Thoracic aorta (tissue), 2 donors: ENCODE data around the gene PKNOX2. TPM values are rescaled to one million over a fixed set of nuclear protein-coding genes. Genes with fewer than 3 reads are reported as not detected.
A peak's percentile ranks its signal among the peaks of the same experiment; 100 is the strongest.

Experiments used
- ATAC-seq: fragments of 150-250 bp; one replicate; pipeline ENCODE4 v1.8.0; 2017; ENCODE audit warnings: low read depth; ENCODE audit not compliant: insufficient number of reproducible peaks, low FRiP score
- DNase-seq: peaks from one replicate; pipeline ENCODE4 v3.0.0-alpha.2; 2020; ENCODE audit warnings: low spot score
- H3K27ac ChIP-seq, 2 donors: fragments of 200-600 bp; sonication (generic); 1 replicate in 1 of 2; 2 replicates in 1 of 2; pipeline ENCODE4 v1.5.1; 2016; ENCODE audit warnings: mild to moderate bottlenecking in 2 of 2, moderate library complexity in 2 of 2
- H3K27me3 ChIP-seq: fragments of 200-600 bp; sonication (generic); replicated peaks from 2 replicates; pipeline ENCODE4 v1.6.0; 2016; ENCODE audit warnings: mild to moderate bottlenecking; ENCODE audit not compliant: insufficient read depth
- H3K36me3 ChIP-seq: fragments of 200-600 bp; sonication (generic); one replicate; pipeline ENCODE4 v1.5.1; 2016
- H3K4me1 ChIP-seq, 2 donors: fragments of 200-600 bp; sonication (generic); 1 replicate in 1 of 2; 2 replicates in 1 of 2; pipeline versions ENCODE4 v1.5.1 to v1.6.0; 2016; ENCODE audit warnings: low read depth in 2 of 2, mild to moderate bottlenecking in 1 of 2; ENCODE audit not compliant: control insufficient read depth in 1 of 2
- H3K4me3 ChIP-seq: fragments of 200-600 bp; sonication (generic); 2 replicates; pipeline ENCODE4 v1.5.1; 2016; ENCODE audit warnings: mild to moderate bottlenecking
- H3K9me3 ChIP-seq: fragments of 200-600 bp; sonication (generic); 2 replicates; pipeline ENCODE4 v1.5.1; 2016
- CTCF ChIP-seq: fragments of 200-600 bp; sonication (generic); IDR thresholded peaks from one replicate; pipeline ENCODE4 v1.5.1; 2019; ENCODE audit warnings: antibody characterized with exemption
- total RNA-seq, 2 donors: library from RNA; depleted of rRNA; stranded (reverse); fragments of >200 nt; gene quantifications; one replicate each; pipeline versions ENCODE4 v1.1.0 to v1.2.3, GENCODE V29; 2016

The PKNOX2 gene
- total RNA-seq, 2 donors from 2014 or later, result 1.4 to 9.2 TPM

GRCh38 chr11:125157953-125158680 lies 6.4 kb upstream of the PKNOX2 start:
- Histone ChIP-seq H3K4me1 (no peaks in the 10 kb centered on the region), H3K9me3 (no peaks in the 10 kb centered on the region), H3K27ac (no peak overlapping the region), H3K36me3 (no peaks in the 10 kb centered on the region), H3K4me3 (no peak overlapping the region), H3K27me3 (no peaks in the 10 kb centered on the region)
- TF ChIP-seq CTCF, result no peak
- DNase-seq (no peak), ATAC-seq (no peak)

- no peak for ATAC-seq
- H3K9me3 ChIP-seq, result no peaks in the 10 kb centered on the region
- TF ChIP-seq CTCF, result no peak
- no peak overlapping the region for H3K27ac ChIP-seq
- H3K4me3 ChIP-seq, result no peak overlapping the region
- H3K27me3 ChIP-seq, result no peaks in the 10 kb centered on the region
- no peaks in the 10 kb centered on the region for H3K36me3 ChIP-seq
- DNase-seq, result no peak
- peaks cover 12 to 23% of the 10 kb centered on the region in 2 donors for H3K4me1 ChIP-seq
Observed at GRCh38 chr11:125162743-125163142, 1.8 kb upstream of the PKNOX2 start.

- Histone ChIP-seq H3K27me3 (no peaks in the 10 kb centered on the region), H3K36me3 (no peaks in the 10 kb centered on the region), H3K9me3 (no peaks in the 10 kb centered on the region), H3K27ac (peak overlapping the region in 1 of 2 donors; percentile 32), H3K4me1 (peaks cover 20 to 31% of the 10 kb centered on the region in 2 donors), H3K4me3 (no peak overlapping the region)
- no peak for TF ChIP-seq CTCF
- no peak for DNase-seq
- ATAC-seq, result no peak
Observed at GRCh38 chr11:125163431-125164063, 1.0 kb upstream of the PKNOX2 start.

GRCh38 chr11:125164091-125164421 lies 495 bp upstream of the PKNOX2 start:
- peaks cover 23 to 36% of the 10 kb centered on the region in 2 donors for H3K4me1 ChIP-seq

More at GRCh38 chr11:125164091-125164421, 495 bp upstream of the PKNOX2 start:
- Histone ChIP-seq H3K36me3 (no peaks in the 10 kb centered on the region), H3K9me3 (no peaks in the 10 kb centered on the region), H3K4me3 (peak overlapping the region; percentile 70), H3K27me3 (no peaks in the 10 kb centered on the region), H3K27ac (peak overlapping the region; percentile 32 to 81)
- ATAC-seq, result no peak
- no peak for TF ChIP-seq CTCF
- no peak for DNase-seq
